HG03565 (cell line): Measurements from ENCODE around the gene DDX42.
"Not testable (repeated sequence)": the region's sequence is repeated elsewhere in the genome, so short reads cannot be mapped to it uniquely, and the experiment has no call there.

Experiments used
- ATAC-seq: cut with Tn5 transposase; IDR thresholded peaks from one replicate; pipeline ENCODE4 v1.9.1; 2021; ENCODE audit warnings: mild to moderate bottlenecking, moderate library complexity; ENCODE audit not compliant: unreplicated experiment

DDX42 gene

DNA sequence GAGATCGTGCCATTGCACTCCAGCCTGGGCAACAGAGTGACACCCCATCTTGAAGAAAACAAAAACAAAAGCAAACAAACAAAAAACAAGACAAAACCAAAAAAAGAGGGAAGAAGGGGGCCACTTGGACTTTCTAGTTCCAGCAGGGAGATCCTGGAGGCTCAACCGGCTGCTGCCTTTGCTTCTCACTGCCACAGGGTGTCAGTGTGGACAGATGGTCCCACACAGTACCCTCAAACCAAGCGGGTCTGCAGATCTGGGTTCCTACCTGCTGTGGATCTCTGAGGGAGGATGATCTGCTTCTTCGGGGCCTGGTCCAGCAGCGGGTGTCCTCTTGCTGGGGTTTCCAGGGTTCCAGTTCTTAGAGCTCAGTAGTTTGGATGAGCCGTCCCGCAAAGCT, 92.7 kb downstream of the DDX42 start:
- ATAC-seq, result not testable (repeated sequence)
